Measurements from ENCODE around the gene SFMBT1. TPM values are rescaled to one million over a fixed set of nuclear protein-coding genes. Genes with fewer than 3 reads are reported as not detected.

The SFMBT1 gene
- total and polyA plus RNA-seq, 12 donors: 3.1 to 19.1 (median 16.3) TPM

DNA sequence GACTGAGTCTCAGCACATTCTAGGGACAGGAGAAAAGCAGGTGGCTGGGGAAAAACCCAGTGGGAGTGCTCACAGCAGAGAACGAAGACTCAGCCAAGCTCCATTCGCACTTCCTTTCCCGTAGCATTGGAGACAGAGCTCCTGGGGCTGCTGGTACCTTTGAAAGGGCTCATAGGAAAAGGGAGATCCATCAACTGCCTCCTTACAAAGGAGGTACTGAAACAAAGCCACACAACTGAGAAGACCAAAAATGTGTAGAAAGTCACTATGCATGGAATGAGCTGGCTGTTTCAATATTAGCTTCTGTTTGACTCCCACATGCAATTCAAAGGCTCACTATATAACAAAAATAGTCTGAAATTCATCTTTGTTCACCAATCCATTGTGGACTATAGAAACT is 165.4 kb downstream of the SFMBT1 start:
- WGBS, 2 donors: 86 to 90% methylated on average over 3 of the region's 3 CpGs
- no peaks in the 10 kb centered on the region for H3K27me3 ChIP-seq
- peaks cover 0 to 5% (median 1%) of the 10 kb centered on the region in 9 donors for H3K4me1 ChIP-seq
- no peaks in the 10 kb centered on the region for H3K9me3 ChIP-seq
- H3K36me3 ChIP-seq: peaks cover 0 to 21% (median 0%) of the 10 kb centered on the region in 9 donors
- intact Hi-C loops (cut with DNase I): loop anchor here in 1 of 10 donors (10.0 kb wide), 1 partner anchor 116 kb away; no protein-coding TSS in a partner anchor
- DNase-seq: no peak
- ATAC-seq: no peak
- TF ChIP-seq CTCF (IDR thresholded peaks at IDR 0.05): no peak
- no peak overlapping the region for H3K4me3 ChIP-seq
- no peak overlapping the region for H3K27ac ChIP-seq

DNA sequence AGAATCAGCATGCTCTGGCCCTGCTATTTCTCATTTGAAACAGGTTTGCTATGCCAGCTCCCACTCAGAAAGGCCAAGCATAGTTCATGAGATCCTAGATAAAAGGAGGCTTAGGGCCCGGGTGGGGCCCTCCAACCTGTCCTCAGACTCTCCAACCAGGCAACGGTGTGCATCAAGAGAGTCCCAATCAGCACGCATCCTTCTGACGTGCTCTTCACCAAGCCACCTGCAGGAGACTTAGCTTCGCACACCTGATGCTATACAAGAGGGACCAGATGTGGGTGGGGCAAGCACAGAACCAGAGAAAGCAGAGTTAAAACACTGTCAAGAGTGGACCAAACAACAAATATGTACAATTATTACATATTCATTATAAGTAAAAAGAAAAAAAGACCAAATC is 165.8 kb downstream of the SFMBT1 start:
- no peak for DNase-seq
- peaks cover 0 to 3% (median 0%) of the 10 kb centered on the region in 9 donors for H3K4me1 ChIP-seq
- no peak overlapping the region for H3K27ac ChIP-seq
- no peak overlapping the region for H3K4me3 ChIP-seq
- no peak for ATAC-seq
- intact Hi-C loops (cut with DNase I): loop anchor here in 1 of 10 donors (10.0 kb wide), 1 partner anchor 115 kb away; no protein-coding TSS in a partner anchor
- H3K9me3 ChIP-seq: no peaks in the 10 kb centered on the region
- peaks cover 0 to 17% (median 0%) of the 10 kb centered on the region in 9 donors for H3K36me3 ChIP-seq
- 91 to 92% methylated on average over 5 of the region's 5 CpGs for WGBS, 2 donors
- no peak for TF ChIP-seq CTCF (IDR thresholded peaks at IDR 0.05)
- no peaks in the 10 kb centered on the region for H3K27me3 ChIP-seq

- intact Hi-C loops (cut with DNase I): no loop called here
- no peak for ATAC-seq
- no peak for TF ChIP-seq CTCF (IDR thresholded peaks at IDR 0.05)
- Histone ChIP-seq H3K36me3 (peaks cover 0 to 17% (median 0%) of the 10 kb centered on the region in 9 donors), H3K27me3 (no peaks in the 10 kb centered on the region), H3K9me3 (no peaks in the 10 kb centered on the region), H3K4me1 (peaks cover 0 to 8% (median 0%) of the 10 kb centered on the region in 9 donors), H3K27ac (no peak overlapping the region), H3K4me3 (no peak overlapping the region)
- no peak for DNase-seq
- 95% methylated on average over 4 of the region's 4 CpGs for WGBS, 2 donors
These were observed 166.3 kb downstream of the SFMBT1 start for GRCh38 chr3:52879581-52879980.

DNA sequence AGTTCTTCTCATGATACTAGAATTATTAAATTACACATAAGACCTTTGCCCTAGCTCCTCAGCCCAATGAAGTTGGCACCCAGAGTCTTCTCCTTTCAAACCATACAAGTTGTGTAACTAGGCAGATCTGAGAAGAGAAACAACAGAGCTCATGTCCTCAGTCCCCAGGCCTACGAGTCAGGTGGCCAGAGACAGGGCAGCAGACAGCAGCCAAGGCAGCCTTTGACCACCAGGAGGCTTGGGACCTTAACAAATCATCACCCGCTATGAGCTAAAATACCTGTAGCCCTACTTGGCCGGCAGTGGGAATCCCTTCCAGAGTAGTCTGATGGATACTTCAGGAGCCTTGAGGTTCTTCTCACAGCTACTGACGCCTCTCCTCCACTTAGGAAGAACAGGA is 166.8 kb downstream of the SFMBT1 start:
- H3K36me3 ChIP-seq: peaks cover 0 to 17% (median 0%) of the 10 kb centered on the region in 9 donors
- ATAC-seq (no peak), DNase-seq (no peak)
- no peak overlapping the region for H3K4me3 ChIP-seq
- no peak for TF ChIP-seq CTCF (IDR thresholded peaks at IDR 0.05)
- H3K27ac ChIP-seq: no peak overlapping the region
- H3K27me3 ChIP-seq: no peaks in the 10 kb centered on the region
- WGBS, 2 donors: 92 to 94% methylated on average over 4 of the region's 4 CpGs
- peaks cover 0 to 12% (median 0%) of the 10 kb centered on the region in 9 donors for H3K4me1 ChIP-seq
- H3K9me3 ChIP-seq: no peaks in the 10 kb centered on the region
- intact Hi-C loops (cut with DNase I): no loop called here

Data from heart right ventricle (tissue), 16 donors.